Posterior cingulate gyrus (tissue), 11 donors: ENCODE results near the gene LAMA2.
A peak's percentile ranks its signal among the peaks of the same experiment; 100 is the strongest.
"Not testable (repeated sequence)": the region's sequence is repeated elsewhere in the genome, so short reads cannot be mapped to it uniquely, and the experiment has no call there.

Source experiments
- DNase-seq, 10 donors: peaks; one replicate each; pipeline versions ENCODE4 v3.0.0 to v3.0.0-alpha.2; 2020 to 2021; ENCODE audit warnings: mixed read lengths in 3 of 10
- intact Hi-C: fragments of 100-400 bp; cut with DNase I; formaldehyde crosslinking; loops from one replicate; pipeline ENCODE4 v1.15.1; 2023

LAMA2 gene

GRCh38 chr6:129112591-129112990 is 229.7 kb downstream of the LAMA2 start:
- DNase-seq = no peak
- intact Hi-C loops = no loop called here

GRCh38 chr6:129113637-129114036 is 230.7 kb downstream of the LAMA2 start:
- DNase-seq = no peak
- intact Hi-C loops = no loop called here

GRCh38 chr6:129114636-129115391 is 231.9 kb downstream of the LAMA2 start:
- intact Hi-C loops = no loop called here
- DNase-seq = no peak

GRCh38 chr6:129115471-129115870 is 232.5 kb downstream of the LAMA2 start:
- no peak for DNase-seq

GRCh38 chr6:129117355-129117754 is 234.4 kb downstream of the LAMA2 start:
- DNase-seq = no peak
- intact Hi-C loops = no loop called here

More at GRCh38 chr6:129115471-129115870, 232.5 kb downstream of the LAMA2 start:
- intact Hi-C loops = no loop called here

GRCh38 chr6:129120856-129121638 is 238.1 kb downstream of the LAMA2 start:
- intact Hi-C loops = no loop called here
- DNase-seq = no peak

- intact Hi-C loops = no loop called here
- no peak for DNase-seq
Measured at GRCh38 chr6:129124347-129124746, 241.4 kb downstream of the LAMA2 start.

- no peak for DNase-seq
- intact Hi-C loops = loop anchor here (5.0 kb wide), 2 partner anchors 122 to 242 kb away; no protein-coding TSS in a partner anchor
Measured at GRCh38 chr6:129130106-129130505, 247.2 kb downstream of the LAMA2 start.

GRCh38 chr6:129130959-129131681 is 248.2 kb downstream of the LAMA2 start:
- intact Hi-C loops = loop anchor here (5.0 kb wide), 2 partner anchors 121 to 241 kb away; no protein-coding TSS in a partner anchor
- DNase-seq = no peak

- DNase-seq = no peak
- intact Hi-C loops = loop anchor here (5.0 kb wide), 2 partner anchors 119 to 239 kb away; no protein-coding TSS in a partner anchor
Measured at GRCh38 chr6:129133770-129134192, 250.8 kb downstream of the LAMA2 start.

GRCh38 chr6:129134535-129134934 is 251.6 kb downstream of the LAMA2 start:
- peak in 4 of 10 donors; percentile 13 to 75 (median 24) for DNase-seq
- intact Hi-C loops = loop anchor here (5.0 kb wide), 2 partner anchors 118 to 238 kb away; no protein-coding TSS in a partner anchor

GRCh38 chr6:129135451-129135850 is 252.5 kb downstream of the LAMA2 start:
- intact Hi-C loops = no loop called here

GRCh38 chr6:129136751-129137150 is 253.8 kb downstream of the LAMA2 start:
- DNase-seq = no peak
- intact Hi-C loops = no loop called here

More at GRCh38 chr6:129135451-129135850, 252.5 kb downstream of the LAMA2 start:
- no peak for DNase-seq

GRCh38 chr6:129138739-129139405 is 255.9 kb downstream of the LAMA2 start:
- DNase-seq = no peak
- intact Hi-C loops = no loop called here

- intact Hi-C loops = no loop called here
- DNase-seq = no peak
Measured at GRCh38 chr6:129140526-129140925, 257.6 kb downstream of the LAMA2 start.

- no peak for DNase-seq
- intact Hi-C loops = no loop called here
Measured at GRCh38 chr6:129141499-129141898, 258.6 kb downstream of the LAMA2 start.

GRCh38 chr6:129146902-129147301 is 264.0 kb downstream of the LAMA2 start:
- intact Hi-C loops = no loop called here
- no peak for DNase-seq

- DNase-seq = no peak
- intact Hi-C loops = no loop called here
Measured at GRCh38 chr6:129150507-129150906, 267.6 kb downstream of the LAMA2 start.

- intact Hi-C loops = no loop called here
Measured at GRCh38 chr6:129153257-129153656, 270.3 kb downstream of the LAMA2 start.

GRCh38 chr6:129159242-129159641 is 276.3 kb downstream of the LAMA2 start:
- intact Hi-C loops, DNase-seq: not testable (repeated sequence)

More at GRCh38 chr6:129153257-129153656, 270.3 kb downstream of the LAMA2 start:
- DNase-seq = no peak
